GM19023 (cell line): ENCODE data around the gene PTPRN2.
"Not testable (repeated sequence)": the region's sequence is repeated elsewhere in the genome, so short reads cannot be mapped to it uniquely, and the experiment has no call there.

Experiments used
- ATAC-seq: cut with Tn5 transposase; IDR thresholded peaks from one replicate; pipeline ENCODE4 v1.9.1; 2021; ENCODE audit warnings: mild to moderate bottlenecking, moderate library complexity; ENCODE audit not compliant: unreplicated experiment

PTPRN2 gene

GRCh38 chr7:158519633-158520174 is 67.9 kb downstream of the PTPRN2 start:
- ATAC-seq, result no peak

- ATAC-seq, result no peak
Measured at GRCh38 chr7:158518980-158519632, 68.5 kb downstream of the PTPRN2 start.

- no peak for ATAC-seq
Measured at GRCh38 chr7:158517571-158517970, 70.1 kb downstream of the PTPRN2 start.

GRCh38 chr7:158517072-158517471 is 70.6 kb downstream of the PTPRN2 start:
- ATAC-seq, result no peak

- ATAC-seq, result no peak
Measured at GRCh38 chr7:158516524-158516923, 71.1 kb downstream of the PTPRN2 start.

GRCh38 chr7:158512869-158513268 is 74.8 kb downstream of the PTPRN2 start:
- no peak for ATAC-seq

GRCh38 chr7:158512042-158512441 is 75.6 kb downstream of the PTPRN2 start:
- ATAC-seq, result no peak

- ATAC-seq, result no peak
Measured at GRCh38 chr7:158508802-158509385, 78.7 kb downstream of the PTPRN2 start.

- not testable (repeated sequence) for ATAC-seq
Measured at GRCh38 chr7:158508321-158508720, 79.3 kb downstream of the PTPRN2 start.

- no peak for ATAC-seq
Measured at GRCh38 chr7:158507917-158508316, 79.7 kb downstream of the PTPRN2 start.

- ATAC-seq, result not testable (repeated sequence)
Measured at GRCh38 chr7:158507175-158507574, 80.4 kb downstream of the PTPRN2 start.

GRCh38 chr7:158506626-158507025 is 81.0 kb downstream of the PTPRN2 start:
- ATAC-seq, result no peak

- no peak for ATAC-seq
Measured at GRCh38 chr7:158505683-158506082, 81.9 kb downstream of the PTPRN2 start.

GRCh38 chr7:158502068-158502750 is 85.4 kb downstream of the PTPRN2 start:
- no peak for ATAC-seq

- ATAC-seq, result no peak
Measured at GRCh38 chr7:158501393-158502067, 86.1 kb downstream of the PTPRN2 start.

GRCh38 chr7:158500651-158501052 is 87.0 kb downstream of the PTPRN2 start:
- no peak for ATAC-seq

GRCh38 chr7:158499082-158499455 is 88.6 kb downstream of the PTPRN2 start:
- no peak for ATAC-seq

- no peak for ATAC-seq
Measured at GRCh38 chr7:158498443-158499081, 89.1 kb downstream of the PTPRN2 start.

GRCh38 chr7:158497627-158498026 is 90.0 kb downstream of the PTPRN2 start:
- no peak for ATAC-seq

- no peak for ATAC-seq
Measured at GRCh38 chr7:158495786-158496185, 91.8 kb downstream of the PTPRN2 start.

- ATAC-seq, result no peak
Measured at GRCh38 chr7:158495216-158495615, 92.4 kb downstream of the PTPRN2 start.
